Hepatocyte (in vitro differentiated cells): ENCODE results near the gene CROCC2. TPM values are rescaled to one million over a fixed set of nuclear protein-coding genes. Genes with fewer than 3 reads are reported as not detected.

ENCODE experiments used
- DNase-seq: peaks from one replicate; pipeline ENCODE4 v3.0.0-alpha.2; 2016; ENCODE audit warnings: low spot score
- H2AFZ ChIP-seq: fragments of 200-600 bp; sonication (generic); 2 replicates; pipeline ENCODE4 v1.6.0; 2016; ENCODE audit warnings: antibody characterized with exemption, mild to moderate bottlenecking
- H3K27ac ChIP-seq: fragments of 200-600 bp; sonication (generic); 2 replicates; pipeline ENCODE4 v1.5.1; 2016; ENCODE audit warnings: mild to moderate bottlenecking
- H3K27me3 ChIP-seq: fragments of 200-600 bp; sonication (generic); 2 replicates; pipeline ENCODE4 v1.6.1; 2016
- H3K36me3 ChIP-seq: fragments of 200-600 bp; sonication (generic); replicated peaks from 2 replicates; pipeline ENCODE4 v1.5.1; 2016; ENCODE audit warnings: low read depth; ENCODE audit not compliant: insufficient read depth
- H3K4me1 ChIP-seq: fragments of 200-600 bp; sonication (generic); 2 replicates; pipeline ENCODE4 v1.5.1; 2016; ENCODE audit warnings: mild to moderate bottlenecking, moderate library complexity; ENCODE audit not compliant: insufficient read depth
- H3K4me2 ChIP-seq: fragments of 200-600 bp; sonication (generic); 2 replicates; pipeline ENCODE4 v1.6.0; 2016
- H3K4me3 ChIP-seq: fragments of 200-600 bp; sonication (generic); 2 replicates; pipeline ENCODE4 v1.5.1; 2016; ENCODE audit warnings: mild to moderate bottlenecking
- H3K79me2 ChIP-seq: fragments of 200-600 bp; sonication (generic); 2 replicates; pipeline ENCODE4 v1.6.0; 2017; ENCODE audit warnings: mild to moderate bottlenecking
- H3K9me2 ChIP-seq: fragments of 200-600 bp; sonication (generic); replicated peaks from 2 replicates; pipeline ENCODE4 v1.6.0; 2017; ENCODE audit warnings: mild to moderate bottlenecking; ENCODE audit not compliant: insufficient read depth
- H3K9me3 ChIP-seq: fragments of 200-600 bp; sonication (generic); 2 replicates; pipeline ENCODE4 v1.5.1; 2016; ENCODE audit warnings: low read depth, mild to moderate bottlenecking
- H4K20me1 ChIP-seq: fragments of 200-600 bp; sonication (generic); 2 replicates; pipeline ENCODE4 v1.6.0; 2016; ENCODE audit warnings: mild to moderate bottlenecking; ENCODE audit not compliant: insufficient read depth, poor library complexity, severe bottlenecking
- EZH2 ChIP-seq: fragments of 200-600 bp; sonication (generic); IDR thresholded peaks from 2 replicates; pipeline ENCODE4 v1.6.1; 2016; ENCODE audit warnings: antibody characterized with exemption, mild to moderate bottlenecking, borderline replicate concordance
- EZH2phosphoT487 ChIP-seq: fragments of 200-600 bp; sonication (generic); IDR thresholded peaks from one replicate; pipeline ENCODE4 v1.6.1; 2018; ENCODE audit warnings: antibody characterized with exemption, mild to moderate bottlenecking, low read depth, moderate library complexity; ENCODE audit not compliant: unreplicated experiment, severe bottlenecking
- WGBS: methylation state at CpG from one replicate; pipeline ENCODE4 v1.1.6; 2016; ENCODE audit warnings: low lambda C conversion rate; ENCODE audit errors: missing lambda C conversion rate; 5-methylcytosine and 5-hydroxymethylcytosine counted together
- polyA plus RNA-seq: library from polyadenylated mRNA; unstranded; fragments of >200 nt; fragmentation: Nextera tagmentation; extraction: Ambion mirVana; gene quantifications from 2 replicates; pipeline ENCODE4 v1.2.1, GENCODE V29; 2016
- total RNA-seq: library from RNA; depleted of rRNA; stranded (reverse); fragments of >200 nt; gene quantifications from 2 replicates; pipeline ENCODE4 v1.2.3, GENCODE V29; 2014
- TF ChIP-seq, protein P1 (sequence below): fragments of 200-600 bp; sonication (generic); IDR thresholded peaks from 2 replicates; pipeline ENCODE4 v1.5.1; 2016; ENCODE audit warnings: antibody characterized with exemption, mild to moderate bottlenecking; ENCODE audit not compliant: poor library complexity

CROCC2 gene
- total and polyA plus RNA-seq, 2 experiments from 2014 or later, result 0.04 to 0.10 TPM

DNA sequence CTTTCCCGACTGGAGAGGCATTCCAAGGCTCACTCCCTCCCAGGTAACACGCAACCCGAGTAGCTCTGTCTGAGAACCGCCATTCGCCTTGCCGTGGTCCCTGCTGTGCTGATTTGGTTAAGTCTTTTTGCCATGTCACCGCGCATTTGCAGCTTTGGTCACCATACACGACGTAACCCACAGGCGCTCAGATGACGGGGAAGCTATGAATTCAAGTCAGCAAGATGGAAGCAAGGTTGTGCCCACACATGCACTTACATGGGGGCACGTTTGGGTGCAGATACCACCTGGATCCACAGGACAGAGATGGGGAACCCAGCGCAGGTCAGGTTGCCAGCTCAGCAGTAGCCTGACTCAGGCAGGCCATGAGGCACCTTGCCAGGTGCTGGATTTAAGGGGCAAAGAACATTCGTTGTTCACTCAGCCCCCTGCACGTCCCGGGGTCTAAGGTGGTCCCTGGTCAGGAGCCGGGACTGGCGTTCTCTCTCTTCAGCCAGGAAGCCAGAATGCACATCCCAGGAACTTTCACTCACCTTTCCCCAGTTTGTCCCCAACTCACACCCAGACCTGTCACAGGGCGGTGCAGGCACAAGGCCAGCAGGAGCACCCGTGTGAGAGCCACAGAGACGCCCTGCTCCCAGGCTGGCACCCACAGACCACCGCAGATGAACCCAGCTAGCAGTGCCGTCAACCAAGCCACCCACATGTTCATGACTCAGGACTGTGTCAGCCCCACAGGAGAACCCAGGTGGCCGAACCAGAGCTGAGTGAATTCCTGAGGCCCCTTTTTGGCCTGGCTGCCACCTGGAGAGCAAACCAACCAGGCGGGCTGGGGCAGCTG is 112.1 kb downstream of the CROCC2 start:
- Histone ChIP-seq H3K27me3 (no peaks in the 10 kb centered on the region), H3K4me1 (no peaks in the 10 kb centered on the region), H3K9me3 (no peaks in the 10 kb centered on the region), H2AFZ (no peak overlapping the region), H3K79me2 (no peaks in the 10 kb centered on the region), H3K27ac (no peak overlapping the region), H3K9me2 (no peaks in the 10 kb centered on the region), H3K36me3 (no peaks in the 10 kb centered on the region), H3K4me3 (no peak overlapping the region), H4K20me1 (no peaks in the 10 kb centered on the region), H3K4me2 (no peak overlapping the region)
- no peak for DNase-seq
- TF ChIP-seq EZH2phosphoT487 (no peak), EZH2 (no peak)
- TF ChIP-seq, protein P1, sequence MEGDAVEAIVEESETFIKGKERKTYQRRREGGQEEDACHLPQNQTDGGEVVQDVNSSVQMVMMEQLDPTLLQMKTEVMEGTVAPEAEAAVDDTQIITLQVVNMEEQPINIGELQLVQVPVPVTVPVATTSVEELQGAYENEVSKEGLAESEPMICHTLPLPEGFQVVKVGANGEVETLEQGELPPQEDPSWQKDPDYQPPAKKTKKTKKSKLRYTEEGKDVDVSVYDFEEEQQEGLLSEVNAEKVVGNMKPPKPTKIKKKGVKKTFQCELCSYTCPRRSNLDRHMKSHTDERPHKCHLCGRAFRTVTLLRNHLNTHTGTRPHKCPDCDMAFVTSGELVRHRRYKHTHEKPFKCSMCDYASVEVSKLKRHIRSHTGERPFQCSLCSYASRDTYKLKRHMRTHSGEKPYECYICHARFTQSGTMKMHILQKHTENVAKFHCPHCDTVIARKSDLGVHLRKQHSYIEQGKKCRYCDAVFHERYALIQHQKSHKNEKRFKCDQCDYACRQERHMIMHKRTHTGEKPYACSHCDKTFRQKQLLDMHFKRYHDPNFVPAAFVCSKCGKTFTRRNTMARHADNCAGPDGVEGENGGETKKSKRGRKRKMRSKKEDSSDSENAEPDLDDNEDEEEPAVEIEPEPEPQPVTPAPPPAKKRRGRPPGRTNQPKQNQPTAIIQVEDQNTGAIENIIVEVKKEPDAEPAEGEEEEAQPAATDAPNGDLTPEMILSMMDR, result no peak
- WGBS, result 92% methylated on average over 26 of the region's 26 CpGs

GRCh38 chr2:241019441-241020139 is 113.5 kb downstream of the CROCC2 start:
- H2AFZ ChIP-seq, result no peak overlapping the region
- TF ChIP-seq EZH2phosphoT487 (no peak), EZH2 (no peak)
- TF ChIP-seq, protein P1, result no peak
- no peaks in the 10 kb centered on the region for H3K4me1 ChIP-seq
- no peaks in the 10 kb centered on the region for H3K79me2 ChIP-seq
- no peaks in the 10 kb centered on the region for H3K9me2 ChIP-seq
- no peak overlapping the region for H3K27ac ChIP-seq
- no peak for DNase-seq
- H3K27me3 ChIP-seq, result no peaks in the 10 kb centered on the region
- no peaks in the 10 kb centered on the region for H4K20me1 ChIP-seq
- 99% methylated on average over 20 of the region's 20 CpGs for WGBS
- H3K36me3 ChIP-seq, result no peaks in the 10 kb centered on the region
- H3K9me3 ChIP-seq, result no peaks in the 10 kb centered on the region
- no peak overlapping the region for H3K4me3 ChIP-seq
- H3K4me2 ChIP-seq, result no peak overlapping the region

DNA sequence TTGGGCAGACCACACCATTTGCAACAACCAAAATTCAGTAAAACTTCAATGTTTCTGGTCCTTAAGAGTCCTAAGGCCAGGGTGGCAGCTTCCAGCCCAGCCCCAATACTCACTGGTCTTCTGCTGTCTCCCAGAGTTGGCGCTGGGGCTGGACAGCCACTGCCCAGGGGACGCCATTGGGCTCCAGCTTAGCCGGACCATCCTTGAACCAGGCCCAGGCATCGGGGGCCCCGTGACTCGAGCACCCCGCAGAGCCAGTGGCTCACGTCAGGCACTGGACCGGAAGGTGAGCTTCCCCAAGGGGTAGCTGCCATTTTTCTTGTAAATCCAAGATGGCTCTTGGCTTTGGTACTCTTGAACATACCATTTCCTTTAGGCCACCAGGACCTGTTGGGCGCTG is 114.1 kb downstream of the CROCC2 start:
- Histone ChIP-seq H4K20me1 (no peaks in the 10 kb centered on the region), H3K4me3 (no peak overlapping the region), H3K4me2 (no peak overlapping the region), H3K9me2 (no peaks in the 10 kb centered on the region), H3K79me2 (no peaks in the 10 kb centered on the region), H3K9me3 (peaks cover 2% of the 10 kb centered on the region), H3K27ac (no peak overlapping the region), H3K4me1 (no peaks in the 10 kb centered on the region), H3K36me3 (no peaks in the 10 kb centered on the region), H3K27me3 (no peaks in the 10 kb centered on the region), H2AFZ (no peak overlapping the region)
- TF ChIP-seq EZH2phosphoT487, result no peak
- no peak for DNase-seq
- whole genome bisulfite sequencing, result 94% methylated on average over 10 of the region's 10 CpGs

DNA sequence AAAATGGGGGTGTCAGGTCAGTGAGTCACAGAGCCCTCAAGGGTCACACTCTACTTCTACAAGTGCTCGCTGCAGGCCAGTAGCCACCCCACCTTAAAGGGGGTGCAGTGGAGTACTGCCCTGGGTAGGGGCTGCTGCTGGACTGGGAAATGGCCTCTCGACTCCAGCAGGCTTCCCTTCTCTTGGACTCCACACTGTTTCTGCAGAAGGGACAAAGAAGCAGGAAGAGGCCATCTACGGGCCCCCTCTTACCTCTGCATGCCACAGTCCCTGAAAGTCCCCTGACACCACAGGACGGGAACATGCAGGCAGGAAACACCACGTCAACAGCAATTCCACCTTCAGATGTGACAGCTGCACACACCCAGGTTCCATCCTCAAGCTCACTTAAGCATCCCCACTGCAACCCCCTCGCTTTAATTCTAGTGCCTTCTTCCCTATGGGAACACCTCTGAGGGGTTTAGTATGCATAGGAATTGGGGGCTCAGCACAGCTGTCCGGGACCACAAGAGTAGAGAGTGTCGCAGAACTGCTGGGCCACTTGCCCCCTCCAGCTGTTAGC is 114.6 kb downstream of the CROCC2 start:
- Histone ChIP-seq H2AFZ (no peak overlapping the region), H3K27ac (no peak overlapping the region), H3K27me3 (no peaks in the 10 kb centered on the region), H3K9me3 (peaks cover 7% of the 10 kb centered on the region), H3K9me2 (no peaks in the 10 kb centered on the region), H4K20me1 (no peaks in the 10 kb centered on the region), H3K4me3 (no peak overlapping the region), H3K4me2 (no peak overlapping the region), H3K79me2 (no peaks in the 10 kb centered on the region), H3K36me3 (no peaks in the 10 kb centered on the region), H3K4me1 (no peaks in the 10 kb centered on the region)
- no peak for DNase-seq
- WGBS, result 88% methylated on average over 8 of the region's 8 CpGs
- TF ChIP-seq EZH2phosphoT487 (no peak), EZH2 (no peak)
- TF ChIP-seq, protein P1, result no peak
